IMR-90 (cell line): Measurements from ENCODE around the gene KLHL29.

Experiments
- BHLHE40 ChIP-seq: fragments of 150-350 bp; IDR thresholded peaks from 2 replicates; pipeline ENCODE4 v1.6.1; 2016; ENCODE audit warnings: mild to moderate bottlenecking, low read depth, low read length
- CEBPB ChIP-seq: IDR thresholded peaks from 2 replicates; pipeline ENCODE4 v1.6.1; 2012; ENCODE audit warnings: low read depth, low read length, improper control_type of control experiment
- CTCF ChIP-seq: conservative IDR thresholded peaks from 2 replicates; pipeline ENCODE4 v1.5.1; 2012; ENCODE audit warnings: mild to moderate bottlenecking, low read depth, low read length, improper control_type of control experiment

GRCh38 chr2:23584054-23584745 lies 199.2 kb downstream of the KLHL29 start:
- TF ChIP-seq CTCF (no peak), BHLHE40 (no peak), CEBPB (no peak)
